GM12873 (cell line): ENCODE data around the gene ALCAM.

Source experiments
- TF ChIP-seq, protein P1 (sequence below): IDR thresholded peaks from 2 replicates; pipeline ENCODE4 v1.5.1; 2012; ENCODE audit warnings: low read depth, mild to moderate bottlenecking, moderate library complexity, low read length, control low read depth; ENCODE audit not compliant: insufficient read depth; ENCODE audit errors: missing control alignments

Gene ALCAM

DNA sequence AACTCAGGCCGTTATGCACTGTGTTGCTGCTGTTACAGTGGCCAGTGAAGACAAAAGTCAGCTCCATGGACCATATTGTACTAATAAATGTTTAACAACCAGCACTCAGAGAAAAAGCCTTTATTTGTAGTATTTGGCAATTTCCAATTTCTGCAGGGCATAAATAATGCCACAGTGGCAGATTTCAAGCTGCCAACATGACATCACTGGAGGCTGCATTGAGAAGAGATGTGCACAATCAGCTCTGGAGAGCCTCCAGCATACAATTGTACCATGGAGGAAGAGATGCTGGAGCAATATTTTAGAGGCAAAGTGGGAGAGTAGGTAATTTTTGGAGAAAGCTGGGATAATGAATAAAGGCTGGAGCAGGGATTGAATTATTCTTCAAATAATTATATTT, 9.7 kb upstream of the ALCAM start:
- TF ChIP-seq, protein P1, sequence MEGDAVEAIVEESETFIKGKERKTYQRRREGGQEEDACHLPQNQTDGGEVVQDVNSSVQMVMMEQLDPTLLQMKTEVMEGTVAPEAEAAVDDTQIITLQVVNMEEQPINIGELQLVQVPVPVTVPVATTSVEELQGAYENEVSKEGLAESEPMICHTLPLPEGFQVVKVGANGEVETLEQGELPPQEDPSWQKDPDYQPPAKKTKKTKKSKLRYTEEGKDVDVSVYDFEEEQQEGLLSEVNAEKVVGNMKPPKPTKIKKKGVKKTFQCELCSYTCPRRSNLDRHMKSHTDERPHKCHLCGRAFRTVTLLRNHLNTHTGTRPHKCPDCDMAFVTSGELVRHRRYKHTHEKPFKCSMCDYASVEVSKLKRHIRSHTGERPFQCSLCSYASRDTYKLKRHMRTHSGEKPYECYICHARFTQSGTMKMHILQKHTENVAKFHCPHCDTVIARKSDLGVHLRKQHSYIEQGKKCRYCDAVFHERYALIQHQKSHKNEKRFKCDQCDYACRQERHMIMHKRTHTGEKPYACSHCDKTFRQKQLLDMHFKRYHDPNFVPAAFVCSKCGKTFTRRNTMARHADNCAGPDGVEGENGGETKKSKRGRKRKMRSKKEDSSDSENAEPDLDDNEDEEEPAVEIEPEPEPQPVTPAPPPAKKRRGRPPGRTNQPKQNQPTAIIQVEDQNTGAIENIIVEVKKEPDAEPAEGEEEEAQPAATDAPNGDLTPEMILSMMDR = no peak

DNA sequence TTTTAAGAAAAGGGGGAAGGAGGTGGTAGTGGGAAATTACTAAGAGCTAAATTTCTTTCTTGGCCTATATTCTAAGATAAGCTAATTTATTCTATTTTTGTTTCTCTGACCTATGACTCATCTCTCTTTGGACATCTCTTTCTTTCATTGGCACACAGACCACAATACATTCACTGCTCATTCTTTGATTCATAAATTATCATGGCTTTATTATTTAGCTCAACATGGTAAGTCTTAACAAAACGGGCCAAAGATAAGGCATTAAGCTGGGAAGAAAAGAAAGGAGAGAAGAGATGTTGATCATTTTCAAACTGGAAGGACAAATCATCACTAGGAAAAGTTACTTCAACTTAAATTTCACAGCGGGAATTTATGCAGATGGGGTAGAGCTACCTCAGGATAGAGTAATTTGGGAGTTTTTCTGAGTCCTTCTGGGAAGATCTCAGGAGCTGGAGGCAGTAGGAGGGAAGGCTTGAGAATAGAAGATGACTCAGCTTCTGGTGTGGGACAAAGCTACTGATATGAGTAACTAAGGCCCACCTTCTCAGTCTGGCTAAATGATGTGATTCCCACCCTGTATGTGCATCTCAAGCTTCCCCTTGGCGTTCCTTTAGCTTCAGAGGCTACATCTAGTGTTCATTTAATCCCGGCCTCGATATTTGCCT, 7.5 kb upstream of the ALCAM start:
- TF ChIP-seq, protein P1 = no peak

DNA sequence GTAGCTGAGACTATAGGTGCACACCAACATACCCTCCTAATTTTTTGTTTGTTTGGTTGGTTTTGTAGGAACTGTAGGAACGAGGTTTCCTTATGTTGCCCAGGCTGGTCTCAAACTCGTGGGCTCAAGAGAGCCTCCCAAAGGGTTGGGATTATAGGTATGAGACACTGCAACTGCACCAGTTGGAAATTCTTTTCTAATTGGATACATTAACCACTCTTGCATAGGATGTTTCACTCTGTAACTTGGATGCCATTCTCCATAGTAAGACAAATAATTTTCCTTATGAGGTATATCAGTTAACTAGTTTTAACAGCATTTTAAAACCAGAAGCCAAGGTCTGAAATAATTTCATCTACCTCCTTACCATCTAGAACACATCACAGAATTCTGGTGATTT, 6.7 kb upstream of the ALCAM start:
- TF ChIP-seq, protein P1 = no peak

DNA sequence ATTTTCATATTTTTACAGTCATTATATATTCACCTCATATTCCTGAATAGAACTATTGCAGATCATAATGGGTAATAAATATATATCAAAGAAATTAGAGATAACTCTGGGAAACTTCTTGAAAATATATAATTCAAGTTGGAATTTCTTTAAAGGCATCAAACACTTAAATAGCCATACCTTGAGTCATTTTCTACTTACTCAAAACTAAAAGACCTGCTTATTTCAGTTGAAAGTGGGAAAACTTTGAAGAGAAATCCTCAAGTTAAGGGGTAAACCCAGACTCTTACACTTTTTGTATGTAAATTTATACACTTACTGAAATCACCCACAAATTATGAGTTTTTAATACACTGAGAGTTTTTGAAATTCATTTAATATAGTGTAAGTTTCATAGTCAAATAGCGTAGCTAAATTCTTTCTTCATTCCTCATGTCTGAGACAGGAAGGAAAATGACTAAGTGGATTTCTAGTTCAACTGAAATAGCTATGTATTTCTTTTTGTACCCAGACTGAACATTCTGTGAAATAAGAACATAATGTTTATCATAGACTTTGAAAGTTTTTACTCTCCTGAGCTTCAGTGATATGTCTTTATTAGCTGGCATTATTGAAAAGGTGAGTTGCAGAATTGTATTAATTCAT, 4.6 kb upstream of the ALCAM start:
- TF ChIP-seq, protein P1 = no peak

DNA sequence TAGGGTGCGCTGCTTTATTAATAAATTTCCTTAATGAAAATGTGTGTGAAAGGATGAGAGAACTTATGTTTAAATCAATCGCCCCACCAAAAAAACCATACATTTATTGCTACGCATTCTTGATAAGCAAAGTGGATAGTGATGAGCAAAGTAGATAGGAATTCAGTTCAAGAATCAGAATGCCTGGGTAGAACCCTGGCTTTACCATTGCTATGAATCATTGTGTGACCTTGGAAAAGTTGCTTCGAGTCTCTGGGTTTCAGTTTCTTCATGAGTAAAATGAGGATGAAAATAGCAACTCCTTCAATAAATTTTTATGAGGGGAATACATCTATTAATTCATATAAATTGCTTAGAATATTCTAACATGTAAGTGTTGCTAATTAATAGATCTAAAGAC, 2.6 kb upstream of the ALCAM start:
- TF ChIP-seq, protein P1 = no peak

DNA sequence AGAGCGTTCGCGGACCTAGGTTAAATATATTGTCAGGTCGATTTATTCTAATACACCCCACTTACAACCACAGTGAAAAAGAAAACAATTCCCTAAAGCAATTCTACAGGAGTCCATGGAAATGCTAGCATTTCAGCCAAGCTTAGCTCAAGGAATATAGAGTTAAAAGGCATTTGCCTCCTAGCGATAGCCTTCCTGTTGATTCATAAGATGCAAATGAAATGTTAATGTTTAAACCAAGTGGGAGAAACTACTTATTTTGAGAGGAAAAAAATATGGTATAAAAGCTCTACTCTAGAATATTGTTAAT, 1.7 kb upstream of the ALCAM start:
- TF ChIP-seq, protein P1 = no peak

DNA sequence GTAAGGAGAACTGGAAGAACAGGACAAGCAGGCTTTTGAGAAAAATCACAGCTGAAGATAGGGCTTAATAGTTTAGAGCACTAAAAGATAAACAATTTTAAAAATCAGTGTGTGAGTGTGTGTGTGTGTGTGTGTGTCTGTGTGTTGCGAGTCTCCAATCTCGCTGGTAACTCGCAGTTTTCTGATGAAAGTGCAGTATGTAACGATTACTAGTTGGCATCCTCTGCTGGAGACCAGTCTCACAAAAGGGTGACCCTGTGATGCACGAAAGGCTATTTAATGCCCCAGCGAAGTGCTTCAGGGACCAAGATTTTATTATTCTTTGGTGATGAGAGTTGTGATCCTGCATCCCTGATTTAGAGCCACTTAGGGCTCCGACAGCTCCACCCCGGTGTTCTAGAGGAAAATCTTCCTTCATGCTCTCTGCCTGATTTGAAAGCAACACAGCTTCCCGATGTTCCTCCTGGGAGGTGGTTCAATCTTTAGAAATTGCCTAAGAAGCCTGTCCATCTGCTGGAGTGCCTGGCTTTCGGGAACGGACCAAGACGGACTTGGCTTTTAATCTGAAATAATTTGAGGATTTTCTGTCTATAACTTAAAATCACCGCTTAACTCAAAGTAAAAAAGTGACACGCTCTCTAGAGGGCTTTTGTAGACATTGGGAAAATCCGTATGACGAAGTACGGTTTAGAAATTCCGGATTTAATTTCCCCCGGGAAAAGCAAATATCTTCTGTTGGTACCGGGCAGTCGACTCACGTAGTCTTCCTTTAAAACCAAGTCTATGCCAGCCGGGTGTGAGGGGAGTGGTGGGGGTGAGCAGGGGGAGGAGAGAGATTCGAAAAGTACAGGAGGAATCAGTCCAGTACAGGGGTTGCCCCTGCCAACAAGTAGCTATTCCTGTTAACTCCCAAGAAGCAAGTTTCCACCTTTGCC, 1.1 kb upstream of the ALCAM start:
- TF ChIP-seq, protein P1 = no peak
